Immature natural killer cell (primary cell): ENCODE results near the gene CFAP20. TPM values are rescaled to one million over a fixed set of nuclear protein-coding genes. Genes with fewer than 3 reads are reported as not detected.
A peak's percentile ranks its signal among the peaks of the same experiment; 100 is the strongest.
"Not testable (repeated sequence)": the region's sequence is repeated elsewhere in the genome, so short reads cannot be mapped to it uniquely, and the experiment has no call there.

ENCODE experiments used
- DNase-seq, 3 donors: peaks; one replicate each; pipeline ENCODE4 v3.0.0; 2022; ENCODE audit warnings: mixed read lengths in 1 of 3
- H3K27ac Mint-ChIP-seq, 6 donors: one replicate each; pipeline ENCODE4 v1.8.0; 2020; ENCODE audit warnings: mixed read lengths in 6 of 6, mild to moderate bottlenecking in 5 of 6, inconsistent platforms in 4 of 6, moderate library complexity in 3 of 6
- H3K27me3 Mint-ChIP-seq, 3 donors: one replicate each; pipeline ENCODE4 v1.8.0; 2020 to 2021; ENCODE audit warnings: low read depth in 3 of 3, mild to moderate bottlenecking in 3 of 3, mixed read lengths in 3 of 3, moderate library complexity in 3 of 3, inconsistent platforms in 1 of 3
- H3K36me3 Mint-ChIP-seq, 3 donors: one replicate each; pipeline ENCODE4 v1.8.0; 2020; ENCODE audit warnings: mixed read lengths in 3 of 3, inconsistent platforms in 2 of 3, mild to moderate bottlenecking in 2 of 3
- H3K4me1 Mint-ChIP-seq, 2 donors: one replicate each; pipeline ENCODE4 v1.8.0; 2020; ENCODE audit warnings: inconsistent platforms in 2 of 2, mild to moderate bottlenecking in 2 of 2, mixed read lengths in 2 of 2, moderate library complexity in 1 of 2
- H3K4me3 Mint-ChIP-seq, 5 donors: one replicate each; pipeline ENCODE4 v1.8.0; 2020; ENCODE audit warnings: mild to moderate bottlenecking in 5 of 5, mixed read lengths in 5 of 5, inconsistent platforms in 3 of 5, moderate library complexity in 3 of 5
- H3K9me3 Mint-ChIP-seq, 6 donors: one replicate each; pipeline ENCODE4 v1.8.0; 2020; ENCODE audit warnings: mild to moderate bottlenecking in 6 of 6, mixed read lengths in 6 of 6, inconsistent platforms in 4 of 6, moderate library complexity in 3 of 6
- polyA plus RNA-seq, 3 donors: library from polyadenylated mRNA; unstranded; fragments of 300-500 nt; fragmentation: Illumina TruSeq; gene quantifications; one replicate each; pipeline ENCODE4 v1.2.3, GENCODE V29; 2021

CFAP20 gene
- polyA plus RNA-seq, 3 donors from 2014 or later = 36.6 to 43.2 (median 39.4) TPM

- H3K4me1 Mint-ChIP-seq = peaks cover 11 to 15% of the 10 kb centered on the region in 2 donors
- H3K9me3 Mint-ChIP-seq = no peaks in the 10 kb centered on the region
- no peak overlapping the region for H3K27ac Mint-ChIP-seq
- peaks cover 0 to 6% (median 0%) of the 10 kb centered on the region in 3 donors for H3K27me3 Mint-ChIP-seq
- no peak overlapping the region for H3K4me3 Mint-ChIP-seq
- no peak for DNase-seq
- H3K36me3 Mint-ChIP-seq = no peaks in the 10 kb centered on the region
Measured at GRCh38 chr16:58099097-58099955, 29.9 kb downstream of the CFAP20 start.

DNA sequence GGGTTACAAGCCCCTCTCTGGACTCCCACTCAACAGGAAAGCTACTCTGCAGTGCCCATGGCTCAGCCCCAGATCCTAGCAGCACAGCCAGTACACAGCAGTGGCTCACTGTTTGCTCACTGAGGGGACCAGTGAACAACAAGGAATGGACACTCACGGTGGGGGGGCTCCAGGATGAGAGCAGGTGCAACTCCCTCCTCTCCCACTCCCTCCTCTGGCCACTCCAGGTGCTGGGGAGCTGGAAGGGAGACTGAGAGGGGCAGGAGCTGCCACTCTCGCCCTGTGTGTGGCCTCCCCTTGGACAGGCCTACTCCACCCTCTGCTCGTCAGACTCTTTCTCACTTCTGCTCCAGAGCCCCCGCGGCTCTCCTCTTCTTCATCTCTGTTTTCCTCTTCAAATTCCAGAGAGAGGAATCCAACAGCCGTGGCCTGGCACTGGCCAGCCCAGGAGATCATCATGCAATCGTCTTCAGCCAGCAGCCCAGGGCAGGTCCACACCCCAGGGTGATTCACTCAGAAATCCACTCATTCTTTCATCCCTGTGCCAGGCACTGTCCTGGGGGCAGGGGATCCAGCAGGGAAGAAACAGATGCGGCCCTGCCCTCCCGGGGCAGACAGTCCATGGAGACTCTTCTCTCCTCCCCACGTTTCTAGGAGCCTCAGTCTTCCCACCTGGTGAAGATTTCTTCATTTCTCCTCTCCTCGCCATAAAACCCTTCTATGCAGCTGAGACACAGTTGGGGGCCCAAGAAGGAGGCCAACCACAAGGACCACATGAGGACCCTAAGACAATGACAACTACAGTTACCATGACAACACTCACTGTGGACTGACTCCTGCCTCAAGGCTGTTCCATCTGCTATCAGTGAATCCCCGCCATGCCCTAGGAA, 30.7 kb downstream of the CFAP20 start:
- no peak for DNase-seq
- Mint-ChIP-seq H3K4me1 (peaks cover 11 to 15% of the 10 kb centered on the region in 2 donors), H3K27ac (peak overlapping the region in 1 of 6 donors; percentile 9), H3K27me3 (peaks cover 0 to 3% (median 0%) of the 10 kb centered on the region in 3 donors), H3K4me3 (no peak overlapping the region), H3K9me3 (no peaks in the 10 kb centered on the region), H3K36me3 (no peaks in the 10 kb centered on the region)

GRCh38 chr16:58096249-58096648, 32.9 kb downstream of the CFAP20 start:
- no peak overlapping the region for H3K4me3 Mint-ChIP-seq
- H3K36me3 Mint-ChIP-seq = no peaks in the 10 kb centered on the region
- no peak for DNase-seq
- peaks cover 0 to 3% (median 0%) of the 10 kb centered on the region in 3 donors for H3K27me3 Mint-ChIP-seq
- no peaks in the 10 kb centered on the region for H3K9me3 Mint-ChIP-seq
- H3K4me1 Mint-ChIP-seq = peaks cover 11 to 15% of the 10 kb centered on the region in 2 donors
- H3K27ac Mint-ChIP-seq = no peak overlapping the region

DNA sequence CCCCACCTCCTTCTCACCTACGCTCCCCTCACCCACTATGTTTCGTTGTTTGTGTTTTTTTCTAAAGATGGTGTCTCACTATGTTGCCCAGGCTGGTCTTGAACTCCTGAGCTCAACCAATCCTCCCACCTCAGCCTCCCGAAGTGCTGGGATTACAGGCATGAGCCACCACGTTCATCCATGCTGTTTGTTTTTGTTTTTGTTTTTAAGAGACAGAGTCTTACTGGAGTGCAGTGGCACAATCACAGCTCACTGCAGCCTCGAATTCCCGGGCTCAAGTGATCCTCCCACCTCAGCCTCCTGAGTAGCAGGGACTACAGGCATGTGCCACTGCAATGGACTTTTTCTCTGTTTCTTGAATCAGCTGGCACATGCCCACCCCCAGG, 33.6 kb downstream of the CFAP20 start:
- not testable (repeated sequence) for DNase-seq, H3K36me3 Mint-ChIP-seq, H3K27me3 Mint-ChIP-seq, H3K9me3 Mint-ChIP-seq
- peak overlapping the region in 1 of 5 donors; percentile 0 for H3K4me3 Mint-ChIP-seq
- H3K27ac Mint-ChIP-seq = peak overlapping the region in 1 of 6 donors; percentile 31
- peaks cover 11 to 15% of the 10 kb centered on the region in 2 donors for H3K4me1 Mint-ChIP-seq

GRCh38 chr16:58094791-58095574, 34.2 kb downstream of the CFAP20 start:
- no peaks in the 10 kb centered on the region for H3K9me3 Mint-ChIP-seq
- no peak for DNase-seq
- H3K4me1 Mint-ChIP-seq = peaks cover 11 to 15% of the 10 kb centered on the region in 2 donors
- peak overlapping the region in 1 of 5 donors; percentile 0 for H3K4me3 Mint-ChIP-seq
- H3K27me3 Mint-ChIP-seq = peaks cover 0 to 3% (median 2%) of the 10 kb centered on the region in 3 donors
- H3K27ac Mint-ChIP-seq = peak overlapping the region in 2 of 6 donors; percentile 31 to 48
- H3K36me3 Mint-ChIP-seq = no peaks in the 10 kb centered on the region

DNA sequence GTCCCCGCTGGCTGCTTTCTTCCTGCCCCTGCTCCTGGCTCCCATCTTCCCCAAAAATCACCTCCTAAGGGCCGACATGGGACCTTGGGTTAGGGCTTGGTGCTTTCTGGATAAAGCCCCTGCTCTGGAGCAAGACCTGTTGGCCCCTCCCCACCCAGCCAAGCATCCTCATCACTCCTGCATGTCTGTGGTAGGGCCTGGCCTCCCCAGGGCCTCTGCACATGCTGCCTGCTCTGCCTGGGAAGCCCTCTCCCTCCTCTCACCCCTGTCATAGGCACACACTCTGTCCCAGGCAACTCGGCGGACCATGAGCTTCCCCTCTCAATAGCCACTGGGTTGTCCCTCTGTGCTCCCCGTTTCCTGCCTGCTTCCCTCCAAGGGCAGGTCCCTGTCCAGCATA, 35.2 kb downstream of the CFAP20 start:
- Mint-ChIP-seq H3K4me1 (peaks cover 11 to 15% of the 10 kb centered on the region in 2 donors), H3K27ac (no peak overlapping the region), H3K36me3 (no peaks in the 10 kb centered on the region), H3K4me3 (no peak overlapping the region), H3K27me3 (peaks cover 0 to 2% (median 2%) of the 10 kb centered on the region in 3 donors), H3K9me3 (no peaks in the 10 kb centered on the region)
- no peak for DNase-seq

DNA sequence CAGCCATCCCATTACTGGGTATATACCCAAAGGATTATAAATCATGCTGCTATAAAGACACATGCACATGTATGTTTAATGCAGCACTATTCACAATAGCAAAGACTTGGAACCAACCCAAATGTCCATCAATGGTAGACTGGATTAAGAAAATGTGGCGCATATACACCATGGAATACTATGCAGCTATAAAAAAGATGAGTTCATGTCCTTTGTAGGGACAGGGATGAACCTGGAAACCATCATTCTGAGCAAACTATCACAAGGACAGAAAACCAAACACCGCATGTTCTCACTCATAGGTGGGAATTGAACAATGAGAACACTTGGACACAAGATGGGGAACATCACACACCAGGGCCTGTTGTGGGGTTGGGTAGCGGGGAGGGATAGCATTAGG, 38.8 kb downstream of the CFAP20 start:
- H3K4me1 Mint-ChIP-seq, H3K27me3 Mint-ChIP-seq, H3K4me3 Mint-ChIP-seq, H3K9me3 Mint-ChIP-seq, DNase-seq, H3K27ac Mint-ChIP-seq, H3K36me3 Mint-ChIP-seq: not testable (repeated sequence)

- H3K36me3 Mint-ChIP-seq = no peaks in the 10 kb centered on the region
- H3K9me3 Mint-ChIP-seq = no peaks in the 10 kb centered on the region
- no peak overlapping the region for H3K4me3 Mint-ChIP-seq
- no peak overlapping the region for H3K27ac Mint-ChIP-seq
- no peak for DNase-seq
- H3K27me3 Mint-ChIP-seq = peaks cover 0 to 2% (median under 1%) of the 10 kb centered on the region in 3 donors
- H3K4me1 Mint-ChIP-seq = no peaks in the 10 kb centered on the region
Measured at GRCh38 chr16:58088091-58088490, 41.1 kb downstream of the CFAP20 start.

GRCh38 chr16:58087209-58087913, 41.8 kb downstream of the CFAP20 start:
- no peak for DNase-seq

DNA sequence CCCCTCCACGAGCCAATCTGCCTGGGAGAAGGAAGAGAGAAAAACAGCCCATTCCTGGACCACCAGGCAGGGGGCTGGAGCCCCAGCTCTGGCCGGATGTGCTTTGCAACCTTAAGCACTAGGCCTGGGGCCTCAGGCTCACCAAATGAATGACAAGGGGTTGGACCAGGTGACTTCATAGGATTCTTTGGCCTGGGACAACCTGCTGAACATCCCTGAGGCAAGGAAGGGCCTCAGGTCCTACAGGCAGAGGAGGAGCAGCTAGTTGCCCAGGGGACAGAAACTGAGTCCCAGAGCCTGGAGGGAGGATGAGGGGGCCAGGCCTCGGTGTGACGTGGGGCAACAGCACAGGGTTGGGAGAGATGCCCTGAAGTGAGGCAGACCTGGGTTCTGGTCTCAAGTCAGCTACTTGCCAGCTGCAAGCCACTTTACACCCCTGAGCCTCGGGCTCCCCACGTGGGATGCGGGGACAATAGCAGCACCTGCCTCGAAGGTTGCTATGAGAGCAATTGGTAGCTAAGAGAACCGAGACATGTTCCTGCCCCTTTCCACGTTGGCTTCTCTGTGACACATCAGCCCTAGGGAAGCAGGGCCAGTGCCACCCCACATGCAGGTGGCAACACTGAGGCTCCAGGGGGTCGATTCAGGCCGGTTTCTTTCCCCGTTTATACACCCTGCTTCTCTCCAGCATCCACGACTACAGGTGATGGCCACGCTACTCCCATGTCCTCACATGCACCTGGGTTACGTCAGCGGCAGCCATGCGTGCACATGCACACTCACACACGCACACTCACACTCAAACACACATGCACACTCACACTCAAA, 42.6 kb downstream of the CFAP20 start:
- H3K27me3 Mint-ChIP-seq = peaks cover 2 to 4% (median 2%) of the 10 kb centered on the region in 3 donors
- H3K9me3 Mint-ChIP-seq = no peaks in the 10 kb centered on the region
- H3K27ac Mint-ChIP-seq = no peak overlapping the region
- no peaks in the 10 kb centered on the region for H3K4me1 Mint-ChIP-seq
- H3K36me3 Mint-ChIP-seq = no peaks in the 10 kb centered on the region
- no peak overlapping the region for H3K4me3 Mint-ChIP-seq
- no peak for DNase-seq

More at GRCh38 chr16:58087209-58087913, 41.8 kb downstream of the CFAP20 start:
- Mint-ChIP-seq H3K4me3 (no peak overlapping the region), H3K9me3 (no peaks in the 10 kb centered on the region), H3K27me3 (peaks cover 1 to 3% (median 2%) of the 10 kb centered on the region in 3 donors), H3K36me3 (no peaks in the 10 kb centered on the region), H3K27ac (no peak overlapping the region), H3K4me1 (no peaks in the 10 kb centered on the region)

- no peaks in the 10 kb centered on the region for H3K4me1 Mint-ChIP-seq
- H3K9me3 Mint-ChIP-seq = no peaks in the 10 kb centered on the region
- no peak overlapping the region for H3K27ac Mint-ChIP-seq
- no peaks in the 10 kb centered on the region for H3K36me3 Mint-ChIP-seq
- no peak for DNase-seq
- H3K4me3 Mint-ChIP-seq = no peak overlapping the region
- H3K27me3 Mint-ChIP-seq = peaks cover 2 to 4% (median 2%) of the 10 kb centered on the region in 3 donors
Measured at GRCh38 chr16:58085584-58086251, 43.5 kb downstream of the CFAP20 start.

DNA sequence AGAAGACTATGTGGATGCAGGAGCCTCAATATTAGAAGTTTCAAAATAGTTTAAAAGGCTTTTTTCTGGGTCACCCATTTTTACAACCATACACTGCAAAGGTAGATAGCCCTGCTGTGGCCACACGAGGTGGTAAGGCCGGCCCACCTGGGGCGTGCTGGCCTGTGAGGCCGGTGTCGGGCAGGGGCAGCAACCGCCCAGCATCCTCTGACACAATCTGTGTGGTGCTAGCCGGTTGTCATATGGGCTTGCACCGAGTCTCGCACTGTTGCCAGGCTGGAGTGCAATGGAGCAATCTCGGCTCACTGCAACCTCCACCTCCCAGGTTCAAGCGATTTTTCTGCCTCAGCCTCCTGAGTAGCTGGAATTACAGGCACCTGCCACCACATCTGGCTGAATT, 44.0 kb downstream of the CFAP20 start:
- DNase-seq = no peak
- no peaks in the 10 kb centered on the region for H3K36me3 Mint-ChIP-seq
- no peak overlapping the region for H3K27ac Mint-ChIP-seq
- no peak overlapping the region for H3K4me3 Mint-ChIP-seq
- no peaks in the 10 kb centered on the region for H3K9me3 Mint-ChIP-seq
- H3K27me3 Mint-ChIP-seq = peaks cover 2% of the 10 kb centered on the region in 3 donors
- H3K4me1 Mint-ChIP-seq = no peaks in the 10 kb centered on the region
